Measurements from ENCODE around the gene RAF1.

GRCh38 chr3:12653747-12654146, 10.2 kb downstream of the RAF1 start:
- TF ChIP-seq CTCF (IDR thresholded peaks at IDR 0.05; ENCODE audit: extremely low read depth in 1 of 2, insufficient read depth in 1 of 2, low read depth in 1 of 2, low read length in 2 of 2) (no peak), POLR2A (IDR thresholded peaks at IDR 0.05; ENCODE audit: low read depth, low read length) (no peak), EZH2 (IDR thresholded peaks at IDR 0.05; ENCODE audit: borderline replicate concordance, low read depth, low read length, severe bottlenecking) (no peak)

All from endothelial cell of umbilical vein (primary cell).